NT2/D1 (cell line): Measurements from ENCODE around the gene HSCB.
A peak's percentile ranks its signal among the peaks of the same experiment; 100 is the strongest.
"Not testable (repeated sequence)": the region's sequence is repeated elsewhere in the genome, so short reads cannot be mapped to it uniquely, and the experiment has no call there.

Experiments used
- DNase-seq: peaks from one replicate; pipeline ENCODE4 v3.0.0-alpha.2; 2011; ENCODE audit warnings: low read depth, low spot score
- H3K27me3 ChIP-seq: 2 replicates; pipeline ENCODE4 v1.6.0; 2011; ENCODE audit warnings: mild to moderate bottlenecking; ENCODE audit not compliant: insufficient read length, insufficient read depth
- H3K36me3 ChIP-seq: 2 replicates; pipeline ENCODE4 v1.6.1; 2011; ENCODE audit warnings: mild to moderate bottlenecking, low read length, mixed read lengths; ENCODE audit not compliant: insufficient read depth, insufficient read length
- H3K4me1 ChIP-seq: 2 replicates; pipeline ENCODE4 v1.5.1; 2011; ENCODE audit not compliant: insufficient read depth, insufficient read length
- H3K4me3 ChIP-seq: 2 replicates; pipeline ENCODE4 v1.5.1; 2011; ENCODE audit warnings: low read depth; ENCODE audit not compliant: insufficient read length
- H3K9ac ChIP-seq: 2 replicates; pipeline ENCODE4 v1.6.0; 2011; ENCODE audit warnings: low read depth; ENCODE audit not compliant: insufficient read length
- H3K9me3 ChIP-seq: 2 replicates; pipeline ENCODE4 v1.5.1; 2011; ENCODE audit warnings: mild to moderate bottlenecking, low read length; ENCODE audit not compliant: insufficient read depth
- SUZ12 ChIP-seq: IDR thresholded peaks from 2 replicates; pipeline ENCODE4 v1.6.1; 2011; ENCODE audit not compliant: insufficient read length, insufficient read depth; ENCODE audit errors: extremely low read depth
- YY1 ChIP-seq: IDR thresholded peaks from 2 replicates; pipeline ENCODE4 v1.6.1; 2011; ENCODE audit not compliant: insufficient read length, insufficient read depth
- ZNF274 ChIP-seq: IDR thresholded peaks from 2 replicates; pipeline ENCODE4 v1.6.1; 2011; ENCODE audit warnings: mild to moderate bottlenecking, low read depth, low read length

The HSCB gene

GRCh38 chr22:28742562-28742962 is 723 bp downstream of the HSCB start:
- no peaks in the 10 kb centered on the region for H3K9me3 ChIP-seq
- TF ChIP-seq ZNF274 (no peak), YY1 (no peak), SUZ12 (no peak)
- H3K4me3 ChIP-seq: peak overlapping the region; percentile 75
- peak overlapping the region; percentile 75 for H3K9ac ChIP-seq
- DNase-seq: no peak
- peaks cover 36% of the 10 kb centered on the region for H3K36me3 ChIP-seq
- no peaks in the 10 kb centered on the region for H3K27me3 ChIP-seq
- H3K4me1 ChIP-seq: no peaks in the 10 kb centered on the region

- Histone ChIP-seq H3K36me3 (peaks cover 45% of the 10 kb centered on the region), H3K27me3 (no peaks in the 10 kb centered on the region), H3K4me1 (no peaks in the 10 kb centered on the region), H3K9ac (no peak overlapping the region), H3K9me3 (no peaks in the 10 kb centered on the region), H3K4me3 (no peak overlapping the region)
- TF ChIP-seq ZNF274 (no peak), YY1 (no peak), SUZ12 (no peak)
- no peak for DNase-seq
These were observed 2.0 kb downstream of the HSCB start for GRCh38 chr22:28743852-28744251.

GRCh38 chr22:28750471-28750881 is 8.6 kb downstream of the HSCB start:
- H3K9ac ChIP-seq: no peak overlapping the region

GRCh38 chr22:28754512-28754911 is 12.7 kb downstream of the HSCB start:
- not testable (repeated sequence) for H3K27me3 ChIP-seq, H3K9ac ChIP-seq, H3K4me3 ChIP-seq, H3K4me1 ChIP-seq, H3K9me3 ChIP-seq, DNase-seq
- H3K36me3 ChIP-seq: peaks cover 15% of the 10 kb centered on the region

More at GRCh38 chr22:28750471-28750881, 8.6 kb downstream of the HSCB start:
- H3K9me3 ChIP-seq: no peaks in the 10 kb centered on the region
- TF ChIP-seq ZNF274 (no peak), YY1 (no peak), SUZ12 (no peak)
- DNase-seq: no peak
- no peak overlapping the region for H3K4me3 ChIP-seq
- H3K27me3 ChIP-seq: no peaks in the 10 kb centered on the region
- H3K4me1 ChIP-seq: no peaks in the 10 kb centered on the region
- peaks cover 45% of the 10 kb centered on the region for H3K36me3 ChIP-seq

- Histone ChIP-seq H3K4me3 (no peak overlapping the region), H3K36me3 (no peaks in the 10 kb centered on the region), H3K9ac (peak overlapping the region; percentile 24), H3K27me3 (no peaks in the 10 kb centered on the region), H3K9me3 (no peaks in the 10 kb centered on the region), H3K4me1 (no peaks in the 10 kb centered on the region)
- TF ChIP-seq YY1 (no peak), ZNF274 (no peak), SUZ12 (no peak)
- DNase-seq: peak; percentile 30
These were observed 18.2 kb downstream of the HSCB start for GRCh38 chr22:28759861-28760560.

GRCh38 chr22:28761449-28761755 is 19.6 kb downstream of the HSCB start:
- Histone ChIP-seq H3K27me3 (no peaks in the 10 kb centered on the region), H3K9me3 (no peaks in the 10 kb centered on the region), H3K4me3 (no peak overlapping the region), H3K4me1 (no peaks in the 10 kb centered on the region), H3K36me3 (no peaks in the 10 kb centered on the region), H3K9ac (no peak overlapping the region)
- DNase-seq: no peak
- TF ChIP-seq YY1 (no peak), ZNF274 (no peak)

- not testable (repeated sequence) for H3K4me3 ChIP-seq, H3K4me1 ChIP-seq, DNase-seq, H3K9me3 ChIP-seq, H3K27me3 ChIP-seq, H3K9ac ChIP-seq, H3K36me3 ChIP-seq
These were observed 20.2 kb downstream of the HSCB start for GRCh38 chr22:28762000-28762399.

- Histone ChIP-seq H3K4me1 (no peaks in the 10 kb centered on the region), H3K27me3 (no peaks in the 10 kb centered on the region), H3K9ac (no peak overlapping the region), H3K9me3 (peaks cover 5% of the 10 kb centered on the region; the same call in 1 of the 2 replicates), H3K36me3 (no peaks in the 10 kb centered on the region), H3K4me3 (no peak overlapping the region)
- no peak for DNase-seq
- no peak for TF ChIP-seq SUZ12
- TF ChIP-seq YY1: no peak
- no peak for TF ChIP-seq ZNF274
These were observed 24.8 kb downstream of the HSCB start for GRCh38 chr22:28766628-28767027.
